ENCODE data around the gene PLA2G6. TPM values are rescaled to one million over a fixed set of nuclear protein-coding genes. Genes with fewer than 3 reads are reported as not detected.

PLA2G6 gene
- total RNA-seq, 1 experiment from 2014 or later = 36.0 TPM

- no peaks in the 10 kb centered on the region for H3K79me2 ChIP-seq (ENCODE audit: insufficient read depth, low read length)
- no peaks in the 10 kb centered on the region for H3K9me2 ChIP-seq (ENCODE audit: insufficient read depth)
- H3K4me1 ChIP-seq (ENCODE audit: control insufficient read depth in 1 of 2, insufficient read depth in 2 of 2, low read length in 2 of 2) = peaks cover 17 to 27% of the 10 kb centered on the region in 2 experiments
- intact Hi-C loops (cut with micrococcal nuclease) = no loop called here
- ChIA-PET CTCF (interaction anchor here (0.5 kb wide), 1 partner anchor 43 kb away, joined by 6 read pairs; no protein-coding TSS in a partner anchor), RAD21 (ENCODE audit: low non-redundant PET in 1 of 2, low total read pairs in 2 of 2, uncharacterized antibody in 2 of 2, unreplicated experiment in 2 of 2) (interaction anchor here in 1 of 2 experiments (0.7 kb wide), 1 partner anchor 483 kb away, joined by 3 read pairs; no protein-coding TSS in a partner anchor), POLR2A (interaction anchor here (0.5 kb wide), 1 partner anchor 937 kb away, joined by 3 read pairs; no protein-coding TSS in a partner anchor)
- H3K4me2 ChIP-seq (ENCODE audit: low read length) = no peak overlapping the region
- no peak overlapping the region for H3K4me3 ChIP-seq (replicated peaks in 1 of 2; ENCODE audit: low read depth in 1 of 2, low read length in 2 of 2)
- H3K36me3 ChIP-seq (ENCODE audit: control insufficient read depth in 1 of 2, insufficient read depth in 2 of 2, low read length in 2 of 2) = no peaks in the 10 kb centered on the region
- no TSS peak for BruUV-seq (replicated peaks)
- H3K9ac ChIP-seq (ENCODE audit: low read length) = no peak overlapping the region
- no peak overlapping the region for H3K27ac ChIP-seq (ENCODE audit: low read depth, low read length)
- H4K20me1 ChIP-seq (ENCODE audit: insufficient read depth) = no peaks in the 10 kb centered on the region
- no peak overlapping the region for H2AFZ ChIP-seq (ENCODE audit: low read depth, low read length, poor library complexity, severe bottlenecking)
- H3K27me3 ChIP-seq (ENCODE audit: insufficient read depth, low read length) = no peaks in the 10 kb centered on the region
- DNase-seq (ENCODE audit: low read depth, low spot score) (no peak), ATAC-seq (no peak)
- no peaks in the 10 kb centered on the region for H3K9me3 ChIP-seq (ENCODE audit: control insufficient read depth in 1 of 2, insufficient read depth in 1 of 2, low read depth in 1 of 2, low read length in 2 of 2)
- TF ChIP-seq SIN3A (IDR thresholded peaks at IDR 0.05; ENCODE audit: low read depth) = no peak
Measured at GRCh38 chr22:38141217-38141973, 40.2 kb downstream of the PLA2G6 start.

- no peaks in the 10 kb centered on the region for H3K9me2 ChIP-seq (ENCODE audit: insufficient read depth)
- H3K9ac ChIP-seq (ENCODE audit: low read length) = no peak overlapping the region
- POLR2A ChIA-PET = no interaction called here
- CTCF ChIA-PET = no interaction called here
- peaks cover 17 to 26% of the 10 kb centered on the region in 2 experiments for H3K4me1 ChIP-seq (ENCODE audit: control insufficient read depth in 1 of 2, insufficient read depth in 2 of 2, low read length in 2 of 2)
- no peaks in the 10 kb centered on the region for H3K9me3 ChIP-seq (ENCODE audit: control insufficient read depth in 1 of 2, insufficient read depth in 1 of 2, low read depth in 1 of 2, low read length in 2 of 2)
- RAD21 ChIA-PET (ENCODE audit: low non-redundant PET in 1 of 2, low total read pairs in 2 of 2, uncharacterized antibody in 2 of 2, unreplicated experiment in 2 of 2) = no interaction called here
- DNase-seq (ENCODE audit: low read depth, low spot score) = no peak
- no peaks in the 10 kb centered on the region for H3K79me2 ChIP-seq (ENCODE audit: insufficient read depth, low read length)
- H3K4me3 ChIP-seq (replicated peaks in 1 of 2; ENCODE audit: low read depth in 1 of 2, low read length in 2 of 2) = no peak overlapping the region
- H3K36me3 ChIP-seq (ENCODE audit: control insufficient read depth in 1 of 2, insufficient read depth in 2 of 2, low read length in 2 of 2) = no peaks in the 10 kb centered on the region
- no peaks in the 10 kb centered on the region for H3K27me3 ChIP-seq (ENCODE audit: insufficient read depth, low read length)
- intact Hi-C loops (cut with micrococcal nuclease) = no loop called here
- no peak overlapping the region for H3K4me2 ChIP-seq (ENCODE audit: low read length)
- no peak overlapping the region for H3K27ac ChIP-seq (ENCODE audit: low read depth, low read length)
- H4K20me1 ChIP-seq (ENCODE audit: insufficient read depth) = no peaks in the 10 kb centered on the region
- no peak for ATAC-seq
- H2AFZ ChIP-seq (ENCODE audit: low read depth, low read length, poor library complexity, severe bottlenecking) = no peak overlapping the region
- BruUV-seq (replicated peaks) = no TSS peak
- TF ChIP-seq POLR2A (IDR thresholded peaks at IDR 0.05; ENCODE audit: borderline replicate concordance, extremely low read depth, insufficient read depth, insufficient read length) = no peak
- TF ChIP-seq YY1 (IDR thresholded peaks at IDR 0.05; ENCODE audit: extremely low read depth, insufficient replicate concordance, low read depth, low read length) = no peak
- TF ChIP-seq REST (IDR thresholded peaks at IDR 0.05; ENCODE audit: low read depth) = no peak
- no peak for TF ChIP-seq ATF3 (IDR thresholded peaks at IDR 0.05)
- TF ChIP-seq CBX3 (IDR thresholded peaks at IDR 0.05; ENCODE audit: low read depth) = no peak
- no peak for TF ChIP-seq RAD21 (IDR thresholded peaks at IDR 0.05; ENCODE audit: low read depth)
- TF ChIP-seq CTCF (IDR thresholded peaks at IDR 0.05 in 2 of 3, conservative IDR thresholded peaks at IDR 0.05 in 1 of 3; ENCODE audit: borderline replicate concordance in 1 of 3, insufficient read depth in 1 of 3, low read depth in 2 of 3, low read length in 2 of 3) = no peak
- no peak for TF ChIP-seq EZH2 (IDR thresholded peaks at IDR 0.05)
- no peak for TF ChIP-seq ZBTB33 (IDR thresholded peaks at IDR 0.05; ENCODE audit: extremely low read depth, insufficient replicate concordance, low read length)
Measured at GRCh38 chr22:38139901-38140300, 41.7 kb downstream of the PLA2G6 start.
